GM18519 (cell line): ENCODE data around the gene NR5A1.

Experiments
- ATAC-seq: cut with Tn5 transposase; IDR thresholded peaks from one replicate; pipeline ENCODE4 v1.9.1; 2021; ENCODE audit warnings: mild to moderate bottlenecking, moderate library complexity; ENCODE audit not compliant: unreplicated experiment, low FRiP score

NR5A1 gene

GRCh38 chr9:124468061-124468740 lies 39.0 kb downstream of the NR5A1 start:
- no peak for ATAC-seq

GRCh38 chr9:124467410-124468060 lies 39.7 kb downstream of the NR5A1 start:
- ATAC-seq = no peak

- ATAC-seq = no peak
These were observed 41.5 kb downstream of the NR5A1 start for GRCh38 chr9:124465736-124466135.

GRCh38 chr9:124462739-124463138 lies 44.5 kb downstream of the NR5A1 start:
- ATAC-seq = no peak

- no peak for ATAC-seq
These were observed 48.8 kb downstream of the NR5A1 start for GRCh38 chr9:124458441-124458840.

- ATAC-seq = no peak
These were observed 49.2 kb downstream of the NR5A1 start for GRCh38 chr9:124457887-124458431.

GRCh38 chr9:124457079-124457886 lies 49.9 kb downstream of the NR5A1 start:
- no peak for ATAC-seq

- ATAC-seq = no peak
These were observed 50.7 kb downstream of the NR5A1 start for GRCh38 chr9:124456341-124457078.

- ATAC-seq = no peak
These were observed 51.4 kb downstream of the NR5A1 start for GRCh38 chr9:124455820-124456219.

GRCh38 chr9:124454791-124455443 lies 52.3 kb downstream of the NR5A1 start:
- ATAC-seq = no peak

- no peak for ATAC-seq
These were observed 52.9 kb downstream of the NR5A1 start for GRCh38 chr9:124454296-124454695.

GRCh38 chr9:124453586-124454191 lies 53.5 kb downstream of the NR5A1 start:
- no peak for ATAC-seq

- ATAC-seq = no peak
These were observed 54.2 kb downstream of the NR5A1 start for GRCh38 chr9:124452841-124453585.

- no peak for ATAC-seq
These were observed 54.9 kb downstream of the NR5A1 start for GRCh38 chr9:124452326-124452725.

- no peak for ATAC-seq
These were observed 56.1 kb downstream of the NR5A1 start for GRCh38 chr9:124450931-124451661.

- no peak for ATAC-seq
These were observed 56.8 kb downstream of the NR5A1 start, which contains the start of gene ADGRD2 for GRCh38 chr9:124450241-124450924. ADGRD2 (plus strand) TSS chr9:124450451; CDS start chr9:124451667, 1,216 bp downstream.

GRCh38 chr9:124449381-124450151 lies 57.6 kb downstream of the NR5A1 start:
- no peak for ATAC-seq
